ENCODE measurements around the gene UBE2D2. TPM values are rescaled to one million over a fixed set of nuclear protein-coding genes. Genes with fewer than 3 reads are reported as not detected.

The UBE2D2 gene
- total and polyA plus RNA-seq, 9 donors, result 66.8 to 230 (median 117) TPM

DNA sequence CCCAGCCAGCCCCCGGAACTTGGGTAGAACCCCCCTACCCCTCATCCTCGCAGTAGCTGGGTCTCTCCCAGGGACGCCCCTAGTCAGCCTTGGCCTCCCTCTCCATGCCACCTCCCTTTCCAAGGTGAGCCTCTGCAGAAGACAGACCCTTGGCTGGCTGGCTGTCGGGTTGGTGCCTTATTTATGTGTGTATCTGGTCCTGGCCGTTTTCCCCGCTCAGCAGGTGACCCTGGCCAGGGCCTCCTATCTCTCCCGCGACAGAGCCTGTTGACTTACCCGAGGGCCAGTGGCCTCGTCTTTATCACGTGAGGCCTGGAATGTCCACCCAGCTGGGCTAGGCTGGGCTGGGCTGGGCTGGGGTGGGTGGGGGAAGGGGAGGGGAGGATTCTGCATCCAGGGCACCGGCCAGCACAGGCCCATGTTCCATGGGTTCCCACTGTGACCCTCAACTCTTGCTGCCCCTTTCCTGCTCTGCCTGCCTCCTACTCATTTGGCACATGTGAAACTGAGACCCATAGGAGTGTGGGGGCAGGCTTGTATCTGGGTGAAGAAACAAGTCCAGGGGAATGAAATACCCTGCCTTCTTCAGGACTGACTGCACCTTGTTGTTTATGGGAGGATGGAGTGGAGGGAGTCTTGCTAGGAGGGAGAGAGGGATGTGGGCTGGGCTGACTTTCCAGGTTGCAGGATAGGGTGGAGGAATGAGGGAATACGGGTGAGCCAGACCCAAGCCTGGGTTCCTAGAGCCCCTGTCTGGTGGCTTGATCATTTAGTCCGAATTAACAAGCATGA is 90.1 kb downstream of the UBE2D2 start:
- no peaks in the 10 kb centered on the region for H3K9me3 ChIP-seq
- no peak for DNase-seq
- peaks cover 21% of the 10 kb centered on the region for H3K4me1 ChIP-seq (ENCODE audit: insufficient read depth)
- H3K27ac ChIP-seq, result no peak overlapping the region
- no peaks in the 10 kb centered on the region for H3K36me3 ChIP-seq
- peaks cover 2% of the 10 kb centered on the region for H3K27me3 ChIP-seq
- no peak for TF ChIP-seq POLR2A (IDR thresholded peaks at IDR 0.05)
- TF ChIP-seq EP300 (IDR thresholded peaks at IDR 0.05), result no peak
- TF ChIP-seq, protein P1, sequence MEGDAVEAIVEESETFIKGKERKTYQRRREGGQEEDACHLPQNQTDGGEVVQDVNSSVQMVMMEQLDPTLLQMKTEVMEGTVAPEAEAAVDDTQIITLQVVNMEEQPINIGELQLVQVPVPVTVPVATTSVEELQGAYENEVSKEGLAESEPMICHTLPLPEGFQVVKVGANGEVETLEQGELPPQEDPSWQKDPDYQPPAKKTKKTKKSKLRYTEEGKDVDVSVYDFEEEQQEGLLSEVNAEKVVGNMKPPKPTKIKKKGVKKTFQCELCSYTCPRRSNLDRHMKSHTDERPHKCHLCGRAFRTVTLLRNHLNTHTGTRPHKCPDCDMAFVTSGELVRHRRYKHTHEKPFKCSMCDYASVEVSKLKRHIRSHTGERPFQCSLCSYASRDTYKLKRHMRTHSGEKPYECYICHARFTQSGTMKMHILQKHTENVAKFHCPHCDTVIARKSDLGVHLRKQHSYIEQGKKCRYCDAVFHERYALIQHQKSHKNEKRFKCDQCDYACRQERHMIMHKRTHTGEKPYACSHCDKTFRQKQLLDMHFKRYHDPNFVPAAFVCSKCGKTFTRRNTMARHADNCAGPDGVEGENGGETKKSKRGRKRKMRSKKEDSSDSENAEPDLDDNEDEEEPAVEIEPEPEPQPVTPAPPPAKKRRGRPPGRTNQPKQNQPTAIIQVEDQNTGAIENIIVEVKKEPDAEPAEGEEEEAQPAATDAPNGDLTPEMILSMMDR (IDR thresholded peaks at IDR 0.05), result no peak
- H3K4me3 ChIP-seq, result peak overlapping the region; percentile 49
- intact Hi-C loops (cut with DNase I), result no loop called here
- WGBS, 3 donors, result 15 to 22% (median 20%) methylated on average over 12 to 14 of the region's 14 CpGs

DNA sequence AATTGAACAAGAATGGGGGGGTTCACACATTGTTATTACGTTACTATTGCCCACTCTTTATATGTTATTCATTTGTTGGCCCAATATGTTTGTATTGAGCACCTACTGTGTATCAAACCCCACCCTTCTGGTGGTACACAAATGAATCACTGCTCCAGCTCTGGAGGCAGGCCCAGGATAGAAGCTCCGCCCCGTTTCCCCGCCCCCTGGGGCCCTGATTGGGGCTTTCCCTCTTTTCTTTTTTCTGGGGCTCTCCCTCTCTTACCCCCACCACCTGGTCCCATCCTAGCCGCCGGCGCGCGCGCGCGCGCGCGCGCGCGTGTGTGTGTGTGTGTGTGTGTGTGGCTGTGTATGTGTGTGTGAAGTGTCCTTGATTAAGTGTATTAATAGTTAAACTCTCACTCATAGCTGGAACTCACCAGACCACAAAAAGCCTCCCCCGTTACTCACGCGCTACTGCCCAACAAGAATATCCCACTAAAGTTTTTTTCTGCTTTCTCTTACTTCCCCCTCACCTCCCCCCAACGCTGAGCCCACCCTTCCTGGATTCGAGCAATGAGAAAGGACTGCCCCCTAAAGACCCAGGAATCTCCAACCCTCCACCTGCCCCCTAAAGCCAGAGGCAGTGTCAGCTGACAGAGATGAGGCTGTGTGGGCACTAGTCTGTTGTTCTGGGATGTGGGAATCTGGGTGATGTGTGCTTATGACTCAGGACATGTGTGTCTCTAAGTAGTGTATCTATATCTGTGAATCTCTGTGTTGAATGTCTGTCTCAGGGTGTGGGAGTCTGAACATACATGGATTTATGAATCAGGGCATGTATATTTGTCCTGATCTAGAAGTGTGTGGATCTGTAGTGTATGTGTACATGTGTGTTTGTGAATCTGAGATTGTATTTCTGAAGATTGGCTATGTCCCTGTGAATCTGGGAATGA is 91.0 kb downstream of the UBE2D2 start:
- WGBS, 3 donors, result 4 to 7% (median 5%) methylated on average over 23 of the region's 23 CpGs
- no peak overlapping the region for H3K27ac ChIP-seq
- TF ChIP-seq EP300 (IDR thresholded peaks at IDR 0.05), result no peak
- no peak for TF ChIP-seq POLR2A (IDR thresholded peaks at IDR 0.05)
- TF ChIP-seq, protein P1 (IDR thresholded peaks at IDR 0.05), result no peak
- DNase-seq, result peak in 4 of 5 donors; percentile 64 to 76 (median 68)
- H3K27me3 ChIP-seq, result peaks cover 2% of the 10 kb centered on the region
- no peaks in the 10 kb centered on the region for H3K9me3 ChIP-seq
- no peak overlapping the region for H3K4me3 ChIP-seq
- no peaks in the 10 kb centered on the region for H3K36me3 ChIP-seq
- intact Hi-C loops (cut with DNase I), result no loop called here
- peaks cover 21% of the 10 kb centered on the region for H3K4me1 ChIP-seq (ENCODE audit: insufficient read depth)

- WGBS, 3 donors, result 54 to 64% (median 63%) methylated on average over 5 of the region's 5 CpGs
- TF ChIP-seq EP300 (IDR thresholded peaks at IDR 0.05) (no peak), POLR2A (IDR thresholded peaks at IDR 0.05) (no peak)
- TF ChIP-seq, protein P1 (IDR thresholded peaks at IDR 0.05), result no peak
- H3K27ac ChIP-seq, result no peak overlapping the region
- no peak for DNase-seq
- no peaks in the 10 kb centered on the region for H3K9me3 ChIP-seq
- H3K4me3 ChIP-seq, result no peak overlapping the region
- H3K4me1 ChIP-seq (ENCODE audit: insufficient read depth), result peaks cover 21% of the 10 kb centered on the region
- peaks cover 2% of the 10 kb centered on the region for H3K27me3 ChIP-seq
- intact Hi-C loops (cut with DNase I), result no loop called here
- no peaks in the 10 kb centered on the region for H3K36me3 ChIP-seq
Measured at GRCh38 chr5:139652788-139653241, 91.7 kb downstream of the UBE2D2 start.

DNA sequence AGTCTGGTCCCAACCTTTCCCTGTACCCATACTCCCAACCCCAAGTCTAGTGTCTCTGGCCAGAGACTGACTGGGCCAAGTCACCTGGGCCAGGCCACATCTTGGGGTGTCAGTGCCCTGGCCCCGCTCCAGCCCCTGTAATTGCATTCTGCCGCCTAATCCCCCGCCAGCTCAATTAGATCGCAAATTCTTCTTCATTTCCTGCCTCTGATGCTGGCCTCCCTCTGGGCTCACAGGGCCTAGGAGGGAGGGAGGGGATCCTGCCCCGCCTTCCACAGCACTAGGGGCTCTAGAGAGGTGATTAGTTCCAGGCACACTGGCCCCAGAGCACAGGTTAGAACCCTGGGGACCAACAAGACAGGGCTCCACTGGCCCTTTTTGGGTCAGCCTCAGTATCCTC is 92.5 kb downstream of the UBE2D2 start:
- intact Hi-C loops (cut with DNase I), result no loop called here
- WGBS, 3 donors, result 86 to 92% (median 87%) methylated on average over 5 of the region's 5 CpGs
- peaks cover 21% of the 10 kb centered on the region for H3K4me1 ChIP-seq (ENCODE audit: insufficient read depth)

More for the DNA sequence above, 92.5 kb downstream of the UBE2D2 start:
- Histone ChIP-seq H3K27ac (no peak overlapping the region), H3K9me3 (no peaks in the 10 kb centered on the region), H3K36me3 (no peaks in the 10 kb centered on the region), H3K27me3 (peaks cover 2% of the 10 kb centered on the region), H3K4me3 (no peak overlapping the region)
- DNase-seq, result no peak
- no peak for TF ChIP-seq EP300 (IDR thresholded peaks at IDR 0.05)
- TF ChIP-seq, protein P1 (IDR thresholded peaks at IDR 0.05), result no peak
- TF ChIP-seq POLR2A (IDR thresholded peaks at IDR 0.05), result no peak

Measured in ovary (tissue), 9 donors.